Measurements from ENCODE around the gene SLC4A8. TPM values are rescaled to one million over a fixed set of nuclear protein-coding genes. Genes with fewer than 3 reads are reported as not detected.
A peak's percentile ranks its signal among the peaks of the same experiment; 100 is the strongest.
"Not testable (repeated sequence)": the region's sequence is repeated elsewhere in the genome, so short reads cannot be mapped to it uniquely, and the experiment has no call there.

SLC4A8 gene
- polyA plus RNA-seq, 1 experiment: 6.6 TPM

DNA sequence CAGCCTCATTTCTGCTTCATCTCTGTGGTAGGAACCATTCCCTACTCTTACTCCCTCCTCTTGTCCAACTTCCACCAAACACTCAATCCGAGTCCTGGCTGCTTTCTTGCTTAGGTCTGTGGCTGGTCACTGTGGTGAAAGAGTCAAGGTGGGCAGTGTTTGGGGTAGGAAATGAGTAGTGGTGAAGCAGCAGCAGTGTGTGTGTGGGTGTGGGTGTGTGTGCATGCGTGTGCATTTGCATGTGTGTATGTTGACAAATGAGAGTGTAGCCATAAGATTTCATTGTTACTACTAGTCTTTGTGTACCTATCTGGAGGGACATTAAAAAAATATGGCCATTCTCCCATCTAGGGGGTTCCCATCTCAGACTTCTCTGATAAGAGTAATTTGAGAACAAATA, 87.8 kb downstream of the SLC4A8 start:
- H3K9me3 ChIP-seq (ENCODE audit: control insufficient read depth, insufficient read depth, low read length): no peaks in the 10 kb centered on the region
- H3K27me3 ChIP-seq (ENCODE audit: control insufficient read depth, insufficient read depth, low read length): no peaks in the 10 kb centered on the region
- no peak overlapping the region for H3K27ac ChIP-seq (ENCODE audit: low read depth, low read length)
- H3K4me3 ChIP-seq (ENCODE audit: low read depth, low read length): no peak overlapping the region
- ChIA-PET POLR2A (no interaction called here), CTCF (interaction anchor here (1.5 kb wide), 1 partner anchor 20 kb away, joined by 6 read pairs; no protein-coding TSS in a partner anchor)
- no peak for DNase-seq (ENCODE audit: low read depth, low spot score)
- TF ChIP-seq, protein P1, sequence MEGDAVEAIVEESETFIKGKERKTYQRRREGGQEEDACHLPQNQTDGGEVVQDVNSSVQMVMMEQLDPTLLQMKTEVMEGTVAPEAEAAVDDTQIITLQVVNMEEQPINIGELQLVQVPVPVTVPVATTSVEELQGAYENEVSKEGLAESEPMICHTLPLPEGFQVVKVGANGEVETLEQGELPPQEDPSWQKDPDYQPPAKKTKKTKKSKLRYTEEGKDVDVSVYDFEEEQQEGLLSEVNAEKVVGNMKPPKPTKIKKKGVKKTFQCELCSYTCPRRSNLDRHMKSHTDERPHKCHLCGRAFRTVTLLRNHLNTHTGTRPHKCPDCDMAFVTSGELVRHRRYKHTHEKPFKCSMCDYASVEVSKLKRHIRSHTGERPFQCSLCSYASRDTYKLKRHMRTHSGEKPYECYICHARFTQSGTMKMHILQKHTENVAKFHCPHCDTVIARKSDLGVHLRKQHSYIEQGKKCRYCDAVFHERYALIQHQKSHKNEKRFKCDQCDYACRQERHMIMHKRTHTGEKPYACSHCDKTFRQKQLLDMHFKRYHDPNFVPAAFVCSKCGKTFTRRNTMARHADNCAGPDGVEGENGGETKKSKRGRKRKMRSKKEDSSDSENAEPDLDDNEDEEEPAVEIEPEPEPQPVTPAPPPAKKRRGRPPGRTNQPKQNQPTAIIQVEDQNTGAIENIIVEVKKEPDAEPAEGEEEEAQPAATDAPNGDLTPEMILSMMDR (IDR thresholded peaks at IDR 0.05; ENCODE audit: low read depth, low read length): no peak

DNA sequence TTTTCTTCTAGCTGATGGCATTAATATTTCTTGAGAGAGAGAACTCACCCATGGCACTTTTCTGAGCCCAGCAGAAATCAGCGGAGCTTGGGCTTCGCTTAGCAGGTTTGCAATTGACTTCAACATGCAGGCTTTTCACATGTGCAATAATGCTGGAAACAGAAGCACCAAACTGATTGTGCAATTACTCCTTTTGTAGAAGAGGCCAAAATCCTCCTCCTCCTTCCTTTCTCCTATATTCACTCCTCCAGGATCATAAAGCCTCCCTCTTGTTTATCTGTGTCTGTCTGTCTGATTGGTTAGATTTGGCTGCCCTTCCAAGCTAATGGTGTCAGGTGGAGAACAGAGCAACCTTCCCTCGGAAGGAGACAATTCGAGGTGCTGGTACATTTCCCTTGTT, 90.4 kb downstream of the SLC4A8 start:
- POLR2A ChIA-PET; CTCF ChIA-PET; H3K4me3 ChIP-seq (ENCODE audit: low read depth, low read length); H3K9me3 ChIP-seq (ENCODE audit: control insufficient read depth, insufficient read depth, low read length); DNase-seq (ENCODE audit: low read depth, low spot score); H3K27ac ChIP-seq (ENCODE audit: low read depth, low read length); H3K27me3 ChIP-seq (ENCODE audit: control insufficient read depth, insufficient read depth, low read length): not testable (repeated sequence)

DNA sequence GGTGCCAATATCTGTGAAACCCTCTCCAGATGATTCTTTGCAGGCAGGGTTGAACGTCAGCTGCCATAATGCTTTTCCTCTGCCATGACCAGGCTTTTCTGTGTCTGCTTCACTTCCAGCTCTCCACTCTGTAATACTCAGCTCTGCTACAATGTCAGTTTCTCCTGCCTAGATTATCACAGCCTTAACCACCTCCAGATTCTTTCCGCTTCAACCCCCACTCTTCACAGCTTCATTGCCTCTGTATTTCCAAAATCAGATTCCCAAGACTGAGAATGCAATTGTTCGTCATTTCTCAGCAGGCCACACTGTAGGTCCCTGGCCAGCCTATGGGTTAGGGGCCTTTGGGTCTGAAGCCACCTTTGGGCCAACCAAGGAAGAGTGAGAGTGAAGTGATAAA, 92.7 kb downstream of the SLC4A8 start:
- H3K4me3 ChIP-seq (ENCODE audit: low read depth, low read length): no peak overlapping the region
- TF ChIP-seq, protein P1 (IDR thresholded peaks at IDR 0.05; ENCODE audit: low read depth, low read length): no peak
- POLR2A ChIA-PET: no interaction called here
- no peaks in the 10 kb centered on the region for H3K27me3 ChIP-seq (ENCODE audit: control insufficient read depth, insufficient read depth, low read length)
- no peaks in the 10 kb centered on the region for H3K9me3 ChIP-seq (ENCODE audit: control insufficient read depth, insufficient read depth, low read length)
- CTCF ChIA-PET: interaction anchor here (0.5 to 1.3 kb wide), 2 partner anchors 303 to 372 kb away, joined by 3 to 4 read pairs; no protein-coding TSS in a partner anchor
- DNase-seq (ENCODE audit: low read depth, low spot score): no peak
- no peak overlapping the region for H3K27ac ChIP-seq (ENCODE audit: low read depth, low read length)

DNA sequence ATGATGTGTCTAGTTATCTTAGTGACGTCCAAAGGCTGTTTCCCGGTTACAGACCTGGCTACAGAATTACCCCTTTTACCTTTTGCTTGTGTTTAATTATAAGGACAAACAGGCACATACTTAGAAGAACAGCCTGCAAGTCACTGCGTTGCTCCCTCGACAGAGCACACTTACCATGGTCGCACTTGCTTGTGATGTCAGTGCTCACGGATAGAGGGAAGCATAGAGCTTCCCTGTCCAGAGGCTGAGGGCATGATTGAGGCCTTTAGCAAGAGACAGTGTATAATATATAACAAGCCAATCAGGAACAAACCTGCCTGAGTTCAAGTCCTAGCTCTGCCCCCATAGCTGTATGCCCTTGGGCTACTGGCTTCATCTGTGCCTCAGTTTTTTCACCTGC, 93.2 kb downstream of the SLC4A8 start:
- Histone ChIP-seq H3K27me3 (ENCODE audit: control insufficient read depth, insufficient read depth, low read length) (no peaks in the 10 kb centered on the region), H3K27ac (ENCODE audit: low read depth, low read length) (no peak overlapping the region), H3K4me3 (ENCODE audit: low read depth, low read length) (no peak overlapping the region), H3K9me3 (ENCODE audit: control insufficient read depth, insufficient read depth, low read length) (no peaks in the 10 kb centered on the region)
- ChIA-PET POLR2A (no interaction called here), CTCF (interaction anchor here (0.5 to 0.6 kb wide), 2 partner anchors 313 to 371 kb away, joined by 3 to 4 read pairs; no protein-coding TSS in a partner anchor)
- TF ChIP-seq, protein P1 (IDR thresholded peaks at IDR 0.05; ENCODE audit: low read depth, low read length): peak; percentile 9; the same call in 1 of the 2 replicates
- no peak for DNase-seq (ENCODE audit: low read depth, low spot score)

DNA sequence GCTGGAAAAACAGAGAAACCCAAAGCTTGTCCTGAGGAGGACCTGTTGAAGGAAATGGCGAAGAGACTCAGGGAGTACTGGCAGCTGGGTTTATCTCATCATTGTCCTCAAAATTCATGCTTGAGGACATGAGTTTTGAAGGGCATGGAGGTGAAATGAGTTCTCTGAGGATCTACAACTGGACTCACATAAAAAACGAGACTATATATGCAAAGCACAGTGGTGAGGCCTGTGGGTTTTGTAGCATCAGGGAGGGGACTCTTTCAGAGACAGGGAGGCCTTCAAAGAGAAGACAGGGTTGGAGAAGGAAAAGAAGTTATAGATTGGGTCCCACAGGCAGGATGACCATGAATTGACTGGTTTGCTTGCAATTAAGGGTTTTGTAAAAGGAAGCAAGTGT, 95.1 kb downstream of the SLC4A8 start:
- Histone ChIP-seq H3K9me3 (ENCODE audit: control insufficient read depth, insufficient read depth, low read length) (no peaks in the 10 kb centered on the region), H3K27me3 (ENCODE audit: control insufficient read depth, insufficient read depth, low read length) (no peaks in the 10 kb centered on the region), H3K27ac (ENCODE audit: low read depth, low read length) (no peak overlapping the region), H3K4me3 (ENCODE audit: low read depth, low read length) (no peak overlapping the region)
- DNase-seq (ENCODE audit: low read depth, low spot score): no peak
- TF ChIP-seq, protein P1 (IDR thresholded peaks at IDR 0.05; ENCODE audit: low read depth, low read length): no peak
- POLR2A ChIA-PET: no interaction called here
- CTCF ChIA-PET: interaction anchor here (1.7 kb wide), 1 partner anchor 13 kb away, joined by 8 read pairs; no protein-coding TSS in a partner anchor
